ENCODE data around the gene RPTOR.

RPTOR gene

GRCh38 chr17:80848449-80849102 is 303.9 kb downstream of the RPTOR start:
- DNase-seq (ENCODE audit: low read depth) = no peak

GRCh38 chr17:80849119-80849518 is 304.5 kb downstream of the RPTOR start:
- no peak for DNase-seq (ENCODE audit: low read depth)

GRCh38 chr17:80850109-80850508 is 305.5 kb downstream of the RPTOR start:
- no peak for DNase-seq (ENCODE audit: low read depth)

- peak; percentile 33 for DNase-seq (ENCODE audit: low read depth)
These were observed 306.2 kb downstream of the RPTOR start for GRCh38 chr17:80850817-80851216.

- DNase-seq (ENCODE audit: low read depth) = no peak
These were observed 306.8 kb downstream of the RPTOR start for GRCh38 chr17:80851277-80851925.

- DNase-seq (ENCODE audit: low read depth) = no peak
These were observed 307.9 kb downstream of the RPTOR start for GRCh38 chr17:80852476-80853015.

- DNase-seq (ENCODE audit: low read depth) = no peak
These were observed 308.4 kb downstream of the RPTOR start for GRCh38 chr17:80853076-80853475.

- DNase-seq (ENCODE audit: low read depth) = no peak
These were observed 309.6 kb downstream of the RPTOR start for GRCh38 chr17:80854220-80854619.

- DNase-seq (ENCODE audit: low read depth) = no peak
These were observed 310.7 kb downstream of the RPTOR start for GRCh38 chr17:80855196-80855947.

- DNase-seq (ENCODE audit: low read depth) = peak; percentile 100
These were observed 311.6 kb downstream of the RPTOR start for GRCh38 chr17:80855948-80856862.

- DNase-seq (ENCODE audit: low read depth) = peak; percentile 53
These were observed 312.5 kb downstream of the RPTOR start for GRCh38 chr17:80856863-80857755.

GRCh38 chr17:80857756-80858171 is 313.1 kb downstream of the RPTOR start:
- no peak for DNase-seq (ENCODE audit: low read depth)

GRCh38 chr17:80858301-80859001 is 313.8 kb downstream of the RPTOR start:
- DNase-seq (ENCODE audit: low read depth) = no peak

- DNase-seq (ENCODE audit: low read depth) = peak; percentile 95
These were observed 314.6 kb downstream of the RPTOR start for GRCh38 chr17:80859002-80859941.

GRCh38 chr17:80860101-80860671 is 315.5 kb downstream of the RPTOR start:
- DNase-seq (ENCODE audit: low read depth) = no peak

GRCh38 chr17:80860703-80861417 is 316.2 kb downstream of the RPTOR start:
- no peak for DNase-seq (ENCODE audit: low read depth)

- DNase-seq (ENCODE audit: low read depth) = no peak
These were observed 316.8 kb downstream of the RPTOR start for GRCh38 chr17:80861418-80861815.

- DNase-seq (ENCODE audit: low read depth) = peak; percentile 61
These were observed 317.3 kb downstream of the RPTOR start for GRCh38 chr17:80861892-80862291.

All from ELR (cell line).